HepG2 (cell line): ENCODE measurements around the gene GRAMD2A. TPM values are rescaled to one million over a fixed set of nuclear protein-coding genes. Genes with fewer than 3 reads are reported as not detected.

ENCODE experiments used
- ATAD3A ChIP-seq: sonication (generic); formaldehyde crosslinking; IDR thresholded peaks from 2 replicates; pipeline ENCODE4 v1.4.0; 2020; ENCODE audit warnings: missing genetic modification reagents
- PITX1 ChIP-seq: sonication (generic); formaldehyde crosslinking; IDR thresholded peaks from 2 replicates; pipeline ENCODE4 v1.5.1; 2020; ENCODE audit warnings: mild to moderate bottlenecking, missing genetic modification reagents
- RFXANK ChIP-seq: IDR thresholded peaks from 2 replicates; pipeline ENCODE4 v1.6.1; 2016
- ZFX ChIP-seq: sonication (generic); formaldehyde crosslinking; IDR thresholded peaks from 2 replicates; pipeline ENCODE4 v1.4.0; 2020; ENCODE audit warnings: mild to moderate bottlenecking, low read depth, missing genetic modification reagents, moderate library complexity
- ZNF251 ChIP-seq: sonication (generic); formaldehyde crosslinking; IDR thresholded peaks from 2 replicates; pipeline ENCODE4 v1.9.0; 2021; ENCODE audit warnings: mild to moderate bottlenecking, missing genetic modification reagents
- ZNF451 ChIP-seq: sonication (generic); formaldehyde crosslinking; IDR thresholded peaks from 2 replicates; pipeline ENCODE4 v1.5.0; 2020; ENCODE audit warnings: mild to moderate bottlenecking, missing genetic modification reagents
- ZSCAN20 ChIP-seq: sonication (generic); formaldehyde crosslinking; IDR thresholded peaks from 2 replicates; pipeline ENCODE4 v1.4.0; 2020; ENCODE audit warnings: missing genetic modification reagents, mild to moderate bottlenecking, borderline replicate concordance
- ZSCAN30 ChIP-seq: sonication (generic); formaldehyde crosslinking; IDR thresholded peaks from 2 replicates; pipeline ENCODE4 v1.5.0; 2020; ENCODE audit warnings: mild to moderate bottlenecking, missing genetic modification reagents
- polyA plus RNA-seq, 8 experiments: library from polyadenylated mRNA; depleted of rRNA in 3 of 8; stranded (reverse) in 7 of 8; unstranded in 1 of 8; fragments of >200 nt; fragmentation: Illumina TruSeq in 4 of 8; extraction: Trizol in 4 of 8; gene quantifications; 2 replicates each; pipeline versions ENCODE4 v1.2.1 to v1.2.3, GENCODE V29; 2011 to 2016; ENCODE audit warnings: low read depth in 4 of 8, missing spikeins in 1 of 8, mixed read lengths in 1 of 8; ENCODE audit not compliant: insufficient read depth in 1 of 8
- total RNA-seq, 5 experiments: library from RNA; depleted of rRNA; stranded (reverse); fragments of >200 nt; fragmentation: Illumina TruSeq; extraction: Trizol; gene quantifications; 2 replicates each; pipeline ENCODE4 v1.2.3, GENCODE V29; 2016; ENCODE audit warnings: low read depth in 1 of 5
- TF ChIP-seq, protein P1 (sequence below): sonication (generic); formaldehyde crosslinking; IDR thresholded peaks from 2 replicates; pipeline ENCODE4 v1.4.0; 2020; ENCODE audit warnings: missing genetic modification reagents, borderline replicate concordance
- TF ChIP-seq, protein P2 (sequence below): sonication (generic); formaldehyde crosslinking; IDR thresholded peaks from 2 replicates; pipeline ENCODE4 v1.5.0; 2020; ENCODE audit warnings: missing genetic modification reagents
- TF ChIP-seq, protein P3 (sequence below): sonication (generic); formaldehyde crosslinking; IDR thresholded peaks from 2 replicates; pipeline ENCODE4 v1.5.0; 2020; ENCODE audit warnings: missing genetic modification reagents, mild to moderate bottlenecking, borderline replicate concordance
- TF ChIP-seq, protein P4 (sequence below): IDR thresholded peaks from 2 replicates; pipeline ENCODE4 v1.6.1; 2012; ENCODE audit warnings: low read length, improper control_type of control experiment
- TF ChIP-seq, protein P5 (sequence below): sonication (generic); formaldehyde crosslinking; IDR thresholded peaks from 2 replicates; pipeline ENCODE4 v1.8.0; 2022; ENCODE audit warnings: mild to moderate bottlenecking, missing genetic modification reagents, moderate library complexity
- TF ChIP-seq, protein P6 (sequence below): sonication (generic); formaldehyde crosslinking; IDR thresholded peaks from 2 replicates; pipeline ENCODE4 v1.9.0; 2022; ENCODE audit warnings: low read depth, missing genetic modification reagents
- TF ChIP-seq, protein P7 (sequence below): sonication (generic); formaldehyde crosslinking; IDR thresholded peaks from 2 replicates; pipeline ENCODE4 v1.4.0; 2020; ENCODE audit warnings: missing genetic modification reagents
- TF ChIP-seq, protein P8 (sequence below): sonication (generic); formaldehyde crosslinking; IDR thresholded peaks from 2 replicates; pipeline ENCODE4 v1.4.0; 2020; ENCODE audit warnings: missing genetic modification reagents

GRAMD2A gene
- total and polyA plus RNA-seq, 2 of the 13 experiments (the other 11 are each of a cell fraction or from before 2014, with no cell fraction given) = 0.04 TPM; not detected in 1

DNA sequence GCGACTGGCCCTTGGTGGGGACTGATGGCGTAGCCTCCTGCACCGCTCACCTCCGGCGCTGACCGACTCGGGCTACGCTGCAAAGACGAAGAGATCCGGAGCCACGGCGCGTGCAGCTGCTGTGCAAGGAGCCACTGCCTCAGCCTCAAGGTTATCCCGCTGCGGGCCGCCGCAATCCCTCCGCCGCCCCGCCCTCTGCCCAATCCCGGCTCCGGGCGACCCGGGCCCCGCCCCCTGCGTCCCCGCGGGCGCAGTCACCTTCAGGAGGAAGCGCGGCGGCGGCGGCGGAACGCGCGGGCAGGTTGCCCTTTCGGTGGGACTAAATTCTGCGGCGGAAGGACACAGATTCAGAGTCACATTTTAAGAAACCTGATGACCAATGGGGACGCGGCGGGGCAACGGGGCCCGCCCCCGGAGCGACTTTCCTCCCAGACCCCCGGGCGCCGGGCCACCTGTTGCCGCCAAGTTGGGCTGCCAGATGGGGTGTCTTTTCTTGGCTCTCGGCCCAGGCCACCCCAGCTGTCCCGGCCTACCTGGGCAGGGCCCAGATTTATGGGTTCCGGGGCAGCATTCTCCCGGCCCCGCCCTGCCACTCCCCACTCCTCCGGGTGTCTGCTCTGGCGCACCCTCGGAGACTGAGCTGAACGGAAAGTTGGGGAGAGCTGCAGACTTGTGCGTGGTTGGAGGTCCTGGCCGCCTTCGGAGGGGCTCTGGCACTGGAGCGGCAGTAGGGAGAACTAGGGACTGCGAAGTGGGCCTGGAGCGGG lies 33.7 kb upstream of the GRAMD2A start, which contains the start of gene PKM (continued):
- TF ChIP-seq, protein P1, sequence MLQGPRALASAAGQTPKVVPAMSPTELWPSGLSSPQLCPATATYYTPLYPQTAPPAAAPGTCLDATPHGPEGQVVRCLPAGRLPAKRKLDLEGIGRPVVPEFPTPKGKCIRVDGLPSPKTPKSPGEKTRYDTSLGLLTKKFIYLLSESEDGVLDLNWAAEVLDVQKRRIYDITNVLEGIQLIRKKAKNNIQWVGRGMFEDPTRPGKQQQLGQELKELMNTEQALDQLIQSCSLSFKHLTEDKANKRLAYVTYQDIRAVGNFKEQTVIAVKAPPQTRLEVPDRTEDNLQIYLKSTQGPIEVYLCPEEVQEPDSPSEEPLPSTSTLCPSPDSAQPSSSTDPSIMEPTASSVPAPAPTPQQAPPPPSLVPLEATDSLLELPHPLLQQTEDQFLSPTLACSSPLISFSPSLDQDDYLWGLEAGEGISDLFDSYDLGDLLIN = 0 out of 2 replicates have a peak, but pooled peaks have one; percentile 27
- no peak for TF ChIP-seq ATAD3A
- TF ChIP-seq, protein P2, sequence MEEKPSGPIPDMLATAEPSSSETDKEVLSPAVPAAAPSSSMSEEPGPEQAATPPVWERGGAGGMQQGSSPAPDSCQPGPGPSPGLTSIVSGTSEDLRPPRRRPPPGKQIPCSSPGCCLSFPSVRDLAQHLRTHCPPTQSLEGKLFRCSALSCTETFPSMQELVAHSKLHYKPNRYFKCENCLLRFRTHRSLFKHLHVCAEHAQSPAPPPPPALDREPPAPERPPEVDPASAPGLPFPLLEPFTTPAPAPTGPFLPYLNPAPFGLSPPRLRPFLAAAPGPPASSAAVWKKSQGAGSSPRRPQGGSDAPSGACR (CRISPR knock-in tag) = no peak; the same call in 1 of the 2 replicates
- no peak for TF ChIP-seq ZNF251 (CRISPR knock-in tag)
- TF ChIP-seq, protein P3, sequence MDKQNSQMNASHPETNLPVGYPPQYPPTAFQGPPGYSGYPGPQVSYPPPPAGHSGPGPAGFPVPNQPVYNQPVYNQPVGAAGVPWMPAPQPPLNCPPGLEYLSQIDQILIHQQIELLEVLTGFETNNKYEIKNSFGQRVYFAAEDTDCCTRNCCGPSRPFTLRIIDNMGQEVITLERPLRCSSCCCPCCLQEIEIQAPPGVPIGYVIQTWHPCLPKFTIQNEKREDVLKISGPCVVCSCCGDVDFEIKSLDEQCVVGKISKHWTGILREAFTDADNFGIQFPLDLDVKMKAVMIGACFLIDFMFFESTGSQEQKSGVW (CRISPR knock-in tag) = peak; percentile 49; the same call in 1 of the 2 replicates
- TF ChIP-seq, protein P4, sequence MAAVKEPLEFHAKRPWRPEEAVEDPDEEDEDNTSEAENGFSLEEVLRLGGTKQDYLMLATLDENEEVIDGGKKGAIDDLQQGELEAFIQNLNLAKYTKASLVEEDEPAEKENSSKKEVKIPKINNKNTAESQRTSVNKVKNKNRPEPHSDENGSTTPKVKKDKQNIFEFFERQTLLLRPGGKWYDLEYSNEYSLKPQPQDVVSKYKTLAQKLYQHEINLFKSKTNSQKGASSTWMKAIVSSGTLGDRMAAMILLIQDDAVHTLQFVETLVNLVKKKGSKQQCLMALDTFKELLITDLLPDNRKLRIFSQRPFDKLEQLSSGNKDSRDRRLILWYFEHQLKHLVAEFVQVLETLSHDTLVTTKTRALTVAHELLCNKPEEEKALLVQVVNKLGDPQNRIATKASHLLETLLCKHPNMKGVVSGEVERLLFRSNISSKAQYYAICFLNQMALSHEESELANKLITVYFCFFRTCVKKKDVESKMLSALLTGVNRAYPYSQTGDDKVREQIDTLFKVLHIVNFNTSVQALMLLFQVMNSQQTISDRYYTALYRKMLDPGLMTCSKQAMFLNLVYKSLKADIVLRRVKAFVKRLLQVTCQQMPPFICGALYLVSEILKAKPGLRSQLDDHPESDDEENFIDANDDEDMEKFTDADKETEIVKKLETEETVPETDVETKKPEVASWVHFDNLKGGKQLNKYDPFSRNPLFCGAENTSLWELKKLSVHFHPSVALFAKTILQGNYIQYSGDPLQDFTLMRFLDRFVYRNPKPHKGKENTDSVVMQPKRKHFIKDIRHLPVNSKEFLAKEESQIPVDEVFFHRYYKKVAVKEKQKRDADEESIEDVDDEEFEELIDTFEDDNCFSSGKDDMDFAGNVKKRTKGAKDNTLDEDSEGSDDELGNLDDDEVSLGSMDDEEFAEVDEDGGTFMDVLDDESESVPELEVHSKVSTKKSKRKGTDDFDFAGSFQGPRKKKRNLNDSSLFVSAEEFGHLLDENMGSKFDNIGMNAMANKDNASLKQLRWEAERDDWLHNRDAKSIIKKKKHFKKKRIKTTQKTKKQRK = no peak
- TF ChIP-seq, protein P5, sequence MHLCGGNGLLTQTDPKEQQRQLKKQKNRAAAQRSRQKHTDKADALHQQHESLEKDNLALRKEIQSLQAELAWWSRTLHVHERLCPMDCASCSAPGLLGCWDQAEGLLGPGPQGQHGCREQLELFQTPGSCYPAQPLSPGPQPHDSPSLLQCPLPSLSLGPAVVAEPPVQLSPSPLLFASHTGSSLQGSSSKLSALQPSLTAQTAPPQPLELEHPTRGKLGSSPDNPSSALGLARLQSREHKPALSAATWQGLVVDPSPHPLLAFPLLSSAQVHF (CRISPR knock-in tag) = no peak; the same call in 1 of the 2 replicates
- TF ChIP-seq ZSCAN30 (CRISPR knock-in tag) = 0 out of 2 replicates have a peak, but pooled peaks have one; percentile 87
- peak; percentile 92 for TF ChIP-seq ZFX (CRISPR knock-in tag)
- 0 out of 2 replicates have a peak, but pooled peaks have one; percentile 68 for TF ChIP-seq RFXANK (CRISPR knock-in tag)
- TF ChIP-seq, protein P6, sequence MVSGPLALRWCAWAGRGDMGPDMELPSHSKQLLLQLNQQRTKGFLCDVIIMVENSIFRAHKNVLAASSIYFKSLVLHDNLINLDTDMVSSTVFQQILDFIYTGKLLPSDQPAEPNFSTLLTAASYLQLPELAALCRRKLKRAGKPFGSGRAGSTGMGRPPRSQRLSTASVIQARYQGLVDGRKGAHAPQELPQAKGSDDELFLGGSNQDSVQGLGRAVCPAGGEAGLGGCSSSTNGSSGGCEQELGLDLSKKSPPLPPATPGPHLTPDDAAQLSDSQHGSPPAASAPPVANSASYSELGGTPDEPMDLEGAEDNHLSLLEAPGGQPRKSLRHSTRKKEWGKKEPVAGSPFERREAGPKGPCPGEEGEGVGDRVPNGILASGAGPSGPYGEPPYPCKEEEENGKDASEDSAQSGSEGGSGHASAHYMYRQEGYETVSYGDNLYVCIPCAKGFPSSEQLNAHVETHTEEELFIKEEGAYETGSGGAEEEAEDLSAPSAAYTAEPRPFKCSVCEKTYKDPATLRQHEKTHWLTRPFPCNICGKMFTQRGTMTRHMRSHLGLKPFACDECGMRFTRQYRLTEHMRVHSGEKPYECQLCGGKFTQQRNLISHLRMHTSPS = no peak
- TF ChIP-seq PITX1 (CRISPR knock-in tag) = peak; percentile 23
- TF ChIP-seq ZNF451 (CRISPR knock-in tag) = peak; percentile 93; the same call in 1 of the 2 replicates
- TF ChIP-seq, protein P7, sequence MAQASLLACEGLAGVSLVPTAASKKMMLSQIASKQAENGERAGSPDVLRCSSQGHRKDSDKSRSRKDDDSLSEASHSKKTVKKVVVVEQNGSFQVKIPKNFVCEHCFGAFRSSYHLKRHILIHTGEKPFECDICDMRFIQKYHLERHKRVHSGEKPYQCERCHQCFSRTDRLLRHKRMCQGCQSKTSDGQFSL (CRISPR knock-in tag) = no peak
- TF ChIP-seq, protein P8, sequence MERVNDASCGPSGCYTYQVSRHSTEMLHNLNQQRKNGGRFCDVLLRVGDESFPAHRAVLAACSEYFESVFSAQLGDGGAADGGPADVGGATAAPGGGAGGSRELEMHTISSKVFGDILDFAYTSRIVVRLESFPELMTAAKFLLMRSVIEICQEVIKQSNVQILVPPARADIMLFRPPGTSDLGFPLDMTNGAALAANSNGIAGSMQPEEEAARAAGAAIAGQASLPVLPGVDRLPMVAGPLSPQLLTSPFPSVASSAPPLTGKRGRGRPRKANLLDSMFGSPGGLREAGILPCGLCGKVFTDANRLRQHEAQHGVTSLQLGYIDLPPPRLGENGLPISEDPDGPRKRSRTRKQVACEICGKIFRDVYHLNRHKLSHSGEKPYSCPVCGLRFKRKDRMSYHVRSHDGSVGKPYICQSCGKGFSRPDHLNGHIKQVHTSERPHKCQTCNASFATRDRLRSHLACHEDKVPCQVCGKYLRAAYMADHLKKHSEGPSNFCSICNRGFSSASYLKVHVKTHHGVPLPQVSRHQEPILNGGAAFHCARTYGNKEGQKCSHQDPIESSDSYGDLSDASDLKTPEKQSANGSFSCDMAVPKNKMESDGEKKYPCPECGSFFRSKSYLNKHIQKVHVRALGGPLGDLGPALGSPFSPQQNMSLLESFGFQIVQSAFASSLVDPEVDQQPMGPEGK (CRISPR knock-in tag) = peak; percentile 81
- TF ChIP-seq ZSCAN20 (CRISPR knock-in tag) = peak; percentile 95
